Measurements from ENCODE around the gene SFPQ.

DNA sequence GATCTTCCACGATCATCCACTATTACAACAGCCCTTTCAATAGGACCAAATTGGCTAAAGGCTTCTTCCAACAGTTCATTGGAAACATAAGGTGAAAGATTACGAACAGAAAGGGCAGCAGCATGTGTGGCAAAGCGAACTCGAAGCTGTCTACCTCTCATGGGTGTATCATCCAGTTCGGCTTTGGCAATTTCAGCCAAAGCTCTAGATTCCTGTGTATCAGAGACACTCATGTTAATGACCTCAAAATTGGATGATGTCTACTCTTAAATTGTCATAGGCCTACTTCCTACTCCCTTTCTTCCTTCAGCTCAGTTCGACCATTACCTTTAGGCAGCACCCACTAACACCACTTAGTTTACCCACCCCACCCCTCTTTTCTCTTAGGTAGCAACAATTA, 2.2 kb downstream of the SFPQ start:
- no peak for TF ChIP-seq SIN3A (conservative IDR thresholded peaks at IDR 0.05 in 1 of 2, IDR thresholded peaks at IDR 0.05 in 1 of 2; ENCODE audit: low read depth in 1 of 2, low read length in 2 of 2)
- TF ChIP-seq CHD1 (IDR thresholded peaks at IDR 0.05; ENCODE audit: low read depth, low read length): no peak
- no peak for TF ChIP-seq EP300 (IDR thresholded peaks at IDR 0.05; ENCODE audit: borderline replicate concordance in 1 of 2, low read depth in 2 of 2, low read length in 2 of 2)
- TF ChIP-seq EZH2 (IDR thresholded peaks at IDR 0.05; ENCODE audit: low read depth, low read length, severe bottlenecking): no peak
